ENCODE results near the gene APOL2.

APOL2 gene

GRCh38 chr22:36239401-36240171 is at the start of gene APOL2:
TSS of gene APOL2 (minus strand) at chr22:36239527. CDS start at chr22:36233162, 6,365 bp downstream.
- Histone ChIP-seq H3K4me2 (ENCODE audit: low read length) (peak within 1 kb of the TSS; percentile 97), H3K9me2 (ENCODE audit: low read depth, low read length) (no peaks in the 10 kb centered on the region), H3K27ac (ENCODE audit: low read depth, low read length, poor library complexity, severe bottlenecking) (peak within 1 kb of the TSS; percentile 83), H3K36me3 (ENCODE audit: insufficient read depth, low read length) (peaks cover 18% of the 10 kb centered on the region), H3K4me3 (ENCODE audit: low read depth, low read length, poor library complexity, severe bottlenecking) (peak within 1 kb of the TSS; percentile 98), H2AFZ (ENCODE audit: low read length) (peak within 1 kb of the TSS; percentile 90), H3F3A (ENCODE audit: insufficient read depth, low read length) (no peaks in the 10 kb centered on the region), H3K4me1 (ENCODE audit: insufficient read depth, low read length, severe bottlenecking) (peaks cover 27% of the 10 kb centered on the region), H3K27me3 (ENCODE audit: insufficient read depth, low read length) (no peaks in the 10 kb centered on the region), H3K79me2 (ENCODE audit: insufficient read depth, low read length) (peaks cover 12% of the 10 kb centered on the region; the same call in 1 of the 2 replicates), H3K9ac (ENCODE audit: low read length) (peak within 1 kb of the TSS; percentile 97), H3K9me3 (ENCODE audit: low read length) (no peaks in the 10 kb centered on the region), H4K20me1 (ENCODE audit: insufficient read depth, low read length) (no peaks in the 10 kb centered on the region)
- TF ChIP-seq CTCF (IDR thresholded peaks at IDR 0.05; ENCODE audit: low read length): peak; percentile 71
- no peak for TF ChIP-seq EZH2 (IDR thresholded peaks at IDR 0.05; ENCODE audit: borderline replicate concordance, low read length)

- no peak overlapping the region for H3K27ac ChIP-seq (ENCODE audit: low read depth, low read length, poor library complexity, severe bottlenecking)
- H3K9ac ChIP-seq (ENCODE audit: low read length): no peak overlapping the region
- H3K4me1 ChIP-seq (ENCODE audit: insufficient read depth, low read length, severe bottlenecking): no peaks in the 10 kb centered on the region
- H3K9me3 ChIP-seq (ENCODE audit: low read length): no peaks in the 10 kb centered on the region
- no peak overlapping the region for H2AFZ ChIP-seq (ENCODE audit: low read length)
- H3K36me3 ChIP-seq (ENCODE audit: insufficient read depth, low read length): peaks cover 86% of the 10 kb centered on the region
- H3K9me2 ChIP-seq (ENCODE audit: low read depth, low read length): no peaks in the 10 kb centered on the region
- TF ChIP-seq EZH2 (IDR thresholded peaks at IDR 0.05; ENCODE audit: borderline replicate concordance, low read length) (no peak), CTCF (IDR thresholded peaks at IDR 0.05; ENCODE audit: low read length) (no peak)
- H3K4me3 ChIP-seq (ENCODE audit: low read depth, low read length, poor library complexity, severe bottlenecking): no peak overlapping the region
- no peaks in the 10 kb centered on the region; the same call in 1 of the 2 replicates for H3F3A ChIP-seq (ENCODE audit: insufficient read depth, low read length)
- no peak overlapping the region for H3K4me2 ChIP-seq (ENCODE audit: low read length)
- H4K20me1 ChIP-seq (ENCODE audit: insufficient read depth, low read length): no peaks in the 10 kb centered on the region
- H3K79me2 ChIP-seq (ENCODE audit: insufficient read depth, low read length): no peaks in the 10 kb centered on the region
- no peaks in the 10 kb centered on the region for H3K27me3 ChIP-seq (ENCODE audit: insufficient read depth, low read length)
Observed at GRCh38 chr22:36288571-36289405, 49.5 kb upstream of the APOL2 start.

GRCh38 chr22:36287881-36288515 is 48.7 kb upstream of the APOL2 start:
- no peaks in the 10 kb centered on the region for H3K27me3 ChIP-seq (ENCODE audit: insufficient read depth, low read length)
- no peak overlapping the region for H3K4me3 ChIP-seq (ENCODE audit: low read depth, low read length, poor library complexity, severe bottlenecking)
- H4K20me1 ChIP-seq (ENCODE audit: insufficient read depth, low read length): no peaks in the 10 kb centered on the region
- no peaks in the 10 kb centered on the region for H3K79me2 ChIP-seq (ENCODE audit: insufficient read depth, low read length)
- no peaks in the 10 kb centered on the region; the same call in 1 of the 2 replicates for H3F3A ChIP-seq (ENCODE audit: insufficient read depth, low read length)
- TF ChIP-seq EZH2 (IDR thresholded peaks at IDR 0.05; ENCODE audit: borderline replicate concordance, low read length) (no peak), CTCF (IDR thresholded peaks at IDR 0.05; ENCODE audit: low read length) (no peak)
- no peak overlapping the region for H3K27ac ChIP-seq (ENCODE audit: low read depth, low read length, poor library complexity, severe bottlenecking)
- peaks cover 86% of the 10 kb centered on the region for H3K36me3 ChIP-seq (ENCODE audit: insufficient read depth, low read length)
- no peak overlapping the region for H3K9ac ChIP-seq (ENCODE audit: low read length)
- no peaks in the 10 kb centered on the region for H3K4me1 ChIP-seq (ENCODE audit: insufficient read depth, low read length, severe bottlenecking)
- no peaks in the 10 kb centered on the region for H3K9me2 ChIP-seq (ENCODE audit: low read depth, low read length)
- no peak overlapping the region for H3K4me2 ChIP-seq (ENCODE audit: low read length)
- H3K9me3 ChIP-seq (ENCODE audit: low read length): no peaks in the 10 kb centered on the region
- H2AFZ ChIP-seq (ENCODE audit: low read length): no peak overlapping the region
